Subcutaneous abdominal adipose tissue (tissue), 5 donors: Measurements from ENCODE around the gene METTL22.

Experiments
- H3K27ac ChIP-seq: one replicate; pipeline ENCODE4 v1.7.0; 2013; ENCODE audit warnings: low read depth, mild to moderate bottlenecking, inconsistent platforms, low read length, moderate library complexity
- H3K27me3 ChIP-seq, 5 donors: one replicate each; pipeline ENCODE4 v1.7.0; 2013; ENCODE audit warnings: low read length in 5 of 5, inconsistent platforms in 1 of 5; ENCODE audit not compliant: control insufficient read depth in 5 of 5, insufficient read depth in 4 of 5
- H3K36me3 ChIP-seq, 5 donors: one replicate each; pipeline ENCODE4 v1.7.0; 2013; ENCODE audit warnings: low read length in 5 of 5; ENCODE audit not compliant: control insufficient read depth in 5 of 5, insufficient read depth in 5 of 5
- H3K4me1 ChIP-seq, 5 donors: one replicate each; pipeline ENCODE4 v1.7.0; 2013; ENCODE audit warnings: low read length in 5 of 5, mild to moderate bottlenecking in 3 of 5, moderate library complexity in 1 of 5; ENCODE audit not compliant: control insufficient read depth in 5 of 5, insufficient read depth in 5 of 5
- H3K4me3 ChIP-seq, 5 donors: one replicate each; pipeline ENCODE4 v1.7.0; 2013; ENCODE audit warnings: low read length in 5 of 5, low read depth in 1 of 5
- H3K9ac ChIP-seq, 5 donors: one replicate each; pipeline ENCODE4 v1.7.0; 2013; ENCODE audit warnings: low read length in 5 of 5, mild to moderate bottlenecking in 4 of 5, moderate library complexity in 3 of 5
- H3K9me3 ChIP-seq, 5 donors: one replicate each; pipeline ENCODE4 v1.7.0; 2013; ENCODE audit warnings: low read length in 5 of 5; ENCODE audit not compliant: control insufficient read depth in 5 of 5
- donor health status: healthy.
- donor health status: healthy.
- donor health status: healthy.
- donor health status: healthy.
- donor health status: healthy.

METTL22 gene

GRCh38 chr16:8683640-8684039 is 62.1 kb downstream of the METTL22 start:
- H3K36me3 ChIP-seq = peaks cover 0 to 5% (median 0%) of the 10 kb centered on the region in 5 donors
- peaks cover 0 to 6% (median 0%) of the 10 kb centered on the region in 5 donors for H3K9me3 ChIP-seq
- no peak overlapping the region for H3K9ac ChIP-seq
- H3K27me3 ChIP-seq = no peaks in the 10 kb centered on the region
- no peak overlapping the region for H3K27ac ChIP-seq
- no peak overlapping the region for H3K4me3 ChIP-seq
- no peaks in the 10 kb centered on the region for H3K4me1 ChIP-seq

GRCh38 chr16:8685617-8686016 is 64.1 kb downstream of the METTL22 start:
- Histone ChIP-seq H3K36me3 (peaks cover 0 to 8% (median 5%) of the 10 kb centered on the region in 5 donors), H3K4me1 (no peaks in the 10 kb centered on the region), H3K27me3 (no peaks in the 10 kb centered on the region), H3K27ac (no peak overlapping the region), H3K9ac (no peak overlapping the region), H3K9me3 (peaks cover 8 to 13% (median 12%) of the 10 kb centered on the region in 5 donors), H3K4me3 (no peak overlapping the region)

- H3K9ac ChIP-seq = no peak overlapping the region
- no peak overlapping the region for H3K27ac ChIP-seq
- H3K4me3 ChIP-seq = no peak overlapping the region
Measured at GRCh38 chr16:8686031-8686621, 64.6 kb downstream of the METTL22 start.

GRCh38 chr16:8686879-8687278 is 65.4 kb downstream of the METTL22 start:
- H3K4me3 ChIP-seq = no peak overlapping the region
- H3K9ac ChIP-seq = no peak overlapping the region
- H3K4me1 ChIP-seq = no peaks in the 10 kb centered on the region
- H3K36me3 ChIP-seq = peaks cover 0 to 8% (median 5%) of the 10 kb centered on the region in 5 donors
- H3K27ac ChIP-seq = no peak overlapping the region
- peaks cover 8 to 13% (median 12%) of the 10 kb centered on the region in 5 donors for H3K9me3 ChIP-seq
- H3K27me3 ChIP-seq = no peaks in the 10 kb centered on the region

More at GRCh38 chr16:8686031-8686621, 64.6 kb downstream of the METTL22 start:
- peaks cover 8 to 13% (median 12%) of the 10 kb centered on the region in 5 donors for H3K9me3 ChIP-seq
- H3K36me3 ChIP-seq = peaks cover 0 to 8% (median 5%) of the 10 kb centered on the region in 5 donors
- no peaks in the 10 kb centered on the region for H3K4me1 ChIP-seq
- no peaks in the 10 kb centered on the region for H3K27me3 ChIP-seq

- Histone ChIP-seq H3K27me3 (no peaks in the 10 kb centered on the region), H3K4me1 (no peaks in the 10 kb centered on the region), H3K9me3 (peaks cover 8 to 13% (median 12%) of the 10 kb centered on the region in 5 donors), H3K36me3 (peaks cover 0 to 8% (median 6%) of the 10 kb centered on the region in 5 donors), H3K27ac (no peak overlapping the region), H3K9ac (no peak overlapping the region), H3K4me3 (peak overlapping the region in 1 of 5 donors; percentile 23)
Measured at GRCh38 chr16:8689686-8690085, 68.2 kb downstream of the METTL22 start.

GRCh38 chr16:8691728-8692127 is 70.2 kb downstream of the METTL22 start:
- H3K36me3 ChIP-seq = peaks cover 0 to 8% (median 6%) of the 10 kb centered on the region in 5 donors

GRCh38 chr16:8694795-8695728 is 73.6 kb downstream of the METTL22 start:
- Histone ChIP-seq H3K4me1 (no peaks in the 10 kb centered on the region), H3K27me3 (no peaks in the 10 kb centered on the region), H3K9ac (no peak overlapping the region), H3K36me3 (peaks cover 0 to 5% (median under 1%) of the 10 kb centered on the region in 5 donors), H3K27ac (no peak overlapping the region), H3K4me3 (no peak overlapping the region), H3K9me3 (peaks cover 0 to 2% (median 2%) of the 10 kb centered on the region in 5 donors)

More at GRCh38 chr16:8691728-8692127, 70.2 kb downstream of the METTL22 start:
- no peak overlapping the region for H3K27ac ChIP-seq
- no peaks in the 10 kb centered on the region for H3K4me1 ChIP-seq
- no peaks in the 10 kb centered on the region for H3K27me3 ChIP-seq
- no peak overlapping the region for H3K4me3 ChIP-seq
- peaks cover 8 to 13% (median 12%) of the 10 kb centered on the region in 5 donors for H3K9me3 ChIP-seq
- no peak overlapping the region for H3K9ac ChIP-seq

GRCh38 chr16:8696880-8697279 is 75.4 kb downstream of the METTL22 start:
- Histone ChIP-seq H3K27me3 (no peaks in the 10 kb centered on the region), H3K9me3 (no peaks in the 10 kb centered on the region)

GRCh38 chr16:8697965-8698364 is 76.5 kb downstream of the METTL22 start:
- no peaks in the 10 kb centered on the region for H3K9me3 ChIP-seq
- no peaks in the 10 kb centered on the region for H3K4me1 ChIP-seq
- H3K27ac ChIP-seq = no peak overlapping the region
- no peak overlapping the region for H3K4me3 ChIP-seq
- H3K9ac ChIP-seq = no peak overlapping the region
- no peaks in the 10 kb centered on the region for H3K27me3 ChIP-seq
- peaks cover 0 to 6% (median 0%) of the 10 kb centered on the region in 5 donors for H3K36me3 ChIP-seq

More at GRCh38 chr16:8696880-8697279, 75.4 kb downstream of the METTL22 start:
- no peak overlapping the region for H3K4me3 ChIP-seq
- H3K27ac ChIP-seq = no peak overlapping the region
- H3K9ac ChIP-seq = no peak overlapping the region
- peaks cover 0 to 6% (median 0%) of the 10 kb centered on the region in 5 donors for H3K36me3 ChIP-seq
- no peaks in the 10 kb centered on the region for H3K4me1 ChIP-seq
